ENCODE data around the gene NAV3. TPM values are rescaled to one million over a fixed set of nuclear protein-coding genes. Genes with fewer than 3 reads are reported as not detected.

The NAV3 gene
- total RNA-seq, 2 experiments from 2014 or later, result not detected

DNA sequence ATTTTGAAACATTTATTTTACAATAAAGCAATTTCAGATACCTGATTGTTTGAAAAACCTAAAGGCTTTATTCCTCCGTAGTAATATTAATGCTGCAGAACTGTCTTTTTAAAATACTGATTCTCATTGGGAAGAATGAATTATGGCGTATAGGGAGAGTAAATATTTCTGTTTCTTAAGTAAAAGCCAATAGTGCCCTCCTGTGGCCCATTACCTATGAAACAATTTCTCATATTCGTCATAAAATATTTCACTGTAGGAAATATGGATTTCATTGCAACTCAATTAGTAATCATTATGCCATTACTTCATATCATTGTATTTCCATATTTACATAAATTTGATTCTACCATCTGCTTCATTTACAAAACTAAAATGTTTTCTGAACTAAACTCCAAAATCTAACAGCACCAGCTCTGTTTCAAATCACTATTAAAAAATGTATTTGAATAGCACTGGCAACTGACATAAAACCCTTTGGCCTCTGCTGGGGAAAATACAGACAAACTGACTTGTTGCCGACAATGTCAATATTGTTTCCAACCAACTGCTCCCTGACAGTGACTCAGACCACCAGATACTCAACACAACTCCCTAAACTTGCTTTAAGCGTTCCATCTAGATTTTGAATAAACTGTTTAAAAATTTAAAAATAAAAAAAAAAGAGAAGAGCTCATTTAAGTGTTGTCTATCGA, 290.3 kb downstream of the NAV3 start:
- H3K27ac ChIP-seq (ENCODE audit: low read depth in 1 of 2, low read length in 2 of 2), result no peak overlapping the region
- H3K27me3 ChIP-seq (ENCODE audit: control insufficient read depth in 1 of 2, insufficient read depth in 2 of 2, low read length in 2 of 2), result no peaks in the 10 kb centered on the region
- H3K4me3 ChIP-seq (ENCODE audit: low read length), result no peak overlapping the region
- H3K36me3 ChIP-seq (ENCODE audit: insufficient read depth, low read length), result no peaks in the 10 kb centered on the region
- no peaks in the 10 kb centered on the region for H3K36me3 Mint-ChIP-seq (ENCODE audit: low read depth)
- H3K9me3 Mint-ChIP-seq, result no peaks in the 10 kb centered on the region
- DNase-seq, result no peak
- H3K4me3 Mint-ChIP-seq, result no peak overlapping the region
- no peak overlapping the region for H3K27ac Mint-ChIP-seq
- H3K9me3 ChIP-seq (ENCODE audit: control insufficient read depth in 1 of 2, insufficient read depth in 1 of 2, low read length in 2 of 2), result peaks cover 0 to 11% of the 10 kb centered on the region in 2 experiments
- no peaks in the 10 kb centered on the region for H3K27me3 Mint-ChIP-seq
- intact Hi-C loops (cut with DNase I, micrococcal nuclease), result no loop called here
- H3K4me1 ChIP-seq (ENCODE audit: insufficient read depth, low read length), result no peaks in the 10 kb centered on the region
- H3K4me1 Mint-ChIP-seq (ENCODE audit: low read depth), result no peaks in the 10 kb centered on the region
- CTCF ChIA-PET, result no interaction called here
- POLR2A ChIA-PET, result interaction anchor here (0.6 kb wide), 1 partner anchor 1245 kb away, joined by 3 read pairs; no protein-coding TSS in a partner anchor
- no peak for ATAC-seq (ENCODE audit: poor library complexity)
- TF ChIP-seq, protein P1, sequence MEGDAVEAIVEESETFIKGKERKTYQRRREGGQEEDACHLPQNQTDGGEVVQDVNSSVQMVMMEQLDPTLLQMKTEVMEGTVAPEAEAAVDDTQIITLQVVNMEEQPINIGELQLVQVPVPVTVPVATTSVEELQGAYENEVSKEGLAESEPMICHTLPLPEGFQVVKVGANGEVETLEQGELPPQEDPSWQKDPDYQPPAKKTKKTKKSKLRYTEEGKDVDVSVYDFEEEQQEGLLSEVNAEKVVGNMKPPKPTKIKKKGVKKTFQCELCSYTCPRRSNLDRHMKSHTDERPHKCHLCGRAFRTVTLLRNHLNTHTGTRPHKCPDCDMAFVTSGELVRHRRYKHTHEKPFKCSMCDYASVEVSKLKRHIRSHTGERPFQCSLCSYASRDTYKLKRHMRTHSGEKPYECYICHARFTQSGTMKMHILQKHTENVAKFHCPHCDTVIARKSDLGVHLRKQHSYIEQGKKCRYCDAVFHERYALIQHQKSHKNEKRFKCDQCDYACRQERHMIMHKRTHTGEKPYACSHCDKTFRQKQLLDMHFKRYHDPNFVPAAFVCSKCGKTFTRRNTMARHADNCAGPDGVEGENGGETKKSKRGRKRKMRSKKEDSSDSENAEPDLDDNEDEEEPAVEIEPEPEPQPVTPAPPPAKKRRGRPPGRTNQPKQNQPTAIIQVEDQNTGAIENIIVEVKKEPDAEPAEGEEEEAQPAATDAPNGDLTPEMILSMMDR (IDR thresholded peaks at IDR 0.05), result no peak

DNA sequence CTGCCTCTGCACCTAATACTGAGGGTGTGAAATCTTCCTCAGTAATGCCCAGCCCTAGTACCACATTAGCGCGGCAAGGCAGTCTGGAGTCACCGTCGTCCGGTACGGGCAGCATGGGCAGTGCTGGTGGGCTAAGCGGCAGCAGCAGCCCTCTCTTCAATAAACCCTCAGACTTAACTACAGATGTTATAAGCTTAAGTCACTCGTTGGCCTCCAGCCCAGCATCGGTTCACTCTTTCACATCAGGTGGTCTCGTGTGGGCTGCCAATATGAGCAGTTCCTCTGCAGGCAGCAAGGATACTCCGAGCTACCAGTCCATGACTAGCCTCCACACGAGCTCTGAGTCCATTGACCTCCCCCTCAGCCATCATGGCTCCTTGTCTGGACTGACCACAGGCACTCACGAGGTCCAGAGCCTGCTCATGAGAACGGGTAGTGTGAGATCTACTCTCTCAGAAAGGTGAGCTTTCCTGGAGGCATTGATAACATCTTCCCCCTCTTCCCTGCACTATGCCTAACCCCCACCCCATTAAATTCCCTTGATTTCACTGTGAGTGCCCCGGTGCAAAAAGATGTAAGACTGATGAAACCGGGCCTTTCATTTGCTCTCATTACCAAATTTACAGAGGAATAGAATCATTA, 291.4 kb downstream of the NAV3 start:
- H3K36me3 Mint-ChIP-seq (ENCODE audit: low read depth), result no peaks in the 10 kb centered on the region
- H3K27me3 Mint-ChIP-seq, result no peaks in the 10 kb centered on the region
- intact Hi-C loops (cut with DNase I, micrococcal nuclease), result no loop called here
- no peaks in the 10 kb centered on the region for H3K36me3 ChIP-seq (ENCODE audit: insufficient read depth, low read length)
- no peak overlapping the region for H3K4me3 ChIP-seq (ENCODE audit: low read length)
- ChIA-PET CTCF (no interaction called here), POLR2A (no interaction called here)
- no peaks in the 10 kb centered on the region for H3K4me1 ChIP-seq (ENCODE audit: insufficient read depth, low read length)
- no peak overlapping the region for H3K27ac Mint-ChIP-seq
- H3K9me3 ChIP-seq (ENCODE audit: control insufficient read depth in 1 of 2, insufficient read depth in 1 of 2, low read length in 2 of 2), result peaks cover 0 to 11% of the 10 kb centered on the region in 2 experiments
- TF ChIP-seq, protein P1 (IDR thresholded peaks at IDR 0.05), result no peak
- H3K4me1 Mint-ChIP-seq (ENCODE audit: low read depth), result no peaks in the 10 kb centered on the region
- H3K27ac ChIP-seq (ENCODE audit: low read depth in 1 of 2, low read length in 2 of 2), result no peak overlapping the region
- H3K9me3 Mint-ChIP-seq, result no peaks in the 10 kb centered on the region
- no peak overlapping the region for H3K4me3 Mint-ChIP-seq
- no peak for DNase-seq
- ATAC-seq (ENCODE audit: poor library complexity), result no peak
- no peaks in the 10 kb centered on the region for H3K27me3 ChIP-seq (ENCODE audit: control insufficient read depth in 1 of 2, insufficient read depth in 2 of 2, low read length in 2 of 2)

DNA sequence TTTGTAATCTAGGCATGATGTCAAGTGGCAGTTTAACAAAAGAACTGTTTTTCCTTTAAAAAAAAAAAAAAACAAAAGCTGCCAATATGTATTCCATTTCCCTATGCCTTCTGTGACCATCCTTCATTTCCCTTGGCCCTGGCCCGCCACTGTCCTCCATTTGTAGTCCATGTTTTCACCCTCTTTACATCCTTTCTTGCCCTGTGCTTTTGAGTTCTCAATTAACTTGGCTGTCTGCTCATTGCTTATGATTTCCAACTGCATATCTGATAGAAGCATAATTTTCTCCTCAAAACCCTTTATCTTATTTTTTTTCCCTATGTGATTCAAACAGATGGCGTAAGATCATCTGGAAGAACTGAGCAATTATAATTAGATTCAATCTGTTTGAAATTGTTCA, 297.5 kb downstream of the NAV3 start:
- ChIA-PET POLR2A (no interaction called here), CTCF (no interaction called here)
- peaks cover 2% of the 10 kb centered on the region for H3K9me3 Mint-ChIP-seq
- no peak overlapping the region for H3K4me3 Mint-ChIP-seq
- Histone ChIP-seq H3K27ac (ENCODE audit: low read depth in 1 of 2, low read length in 2 of 2) (no peak overlapping the region), H3K27me3 (ENCODE audit: control insufficient read depth in 1 of 2, insufficient read depth in 2 of 2, low read length in 2 of 2) (no peaks in the 10 kb centered on the region), H3K36me3 (ENCODE audit: insufficient read depth, low read length) (no peaks in the 10 kb centered on the region), H3K4me1 (ENCODE audit: insufficient read depth, low read length) (no peaks in the 10 kb centered on the region), H3K4me3 (ENCODE audit: low read length) (no peak overlapping the region), H3K9me3 (ENCODE audit: control insufficient read depth in 1 of 2, insufficient read depth in 1 of 2, low read length in 2 of 2) (peaks cover 0 to 3% of the 10 kb centered on the region in 2 experiments)
- H3K27ac Mint-ChIP-seq, result no peak overlapping the region
- no peaks in the 10 kb centered on the region for H3K4me1 Mint-ChIP-seq (ENCODE audit: low read depth)
- H3K36me3 Mint-ChIP-seq (ENCODE audit: low read depth), result no peaks in the 10 kb centered on the region
- TF ChIP-seq, protein P1 (IDR thresholded peaks at IDR 0.05), result no peak
- ATAC-seq (ENCODE audit: poor library complexity) (no peak), DNase-seq (no peak)
- no peaks in the 10 kb centered on the region for H3K27me3 Mint-ChIP-seq
- intact Hi-C loops (cut with DNase I, micrococcal nuclease), result no loop called here
